PFSK-1 (cell line): ENCODE data around the gene OGA.

Source experiments
- FOXP2 ChIP-seq: optimal IDR thresholded peaks from 2 replicates; pipeline ENCODE3; 2011; ENCODE audit warnings: borderline replicate concordance, control low read depth, inconsistent platforms; ENCODE audit not compliant: insufficient read depth; ENCODE audit errors: extremely low read length, extremely low read depth
- POLR2AphosphoS5 ChIP-seq: IDR thresholded peaks from 2 replicates; pipeline ENCODE4 v1.6.1; 2012; ENCODE audit warnings: low read depth, mild to moderate bottlenecking, control low read depth, low read length, moderate library complexity
- SIN3A ChIP-seq: IDR thresholded peaks from 2 replicates; pipeline ENCODE4 v1.6.1; 2012; ENCODE audit warnings: mild to moderate bottlenecking, low read length, moderate library complexity, borderline replicate concordance; ENCODE audit not compliant: insufficient read depth
- TAF1 ChIP-seq: IDR thresholded peaks from 2 replicates; pipeline ENCODE4 v1.6.1; 2012; ENCODE audit warnings: low read length, control low read depth, borderline replicate concordance; ENCODE audit not compliant: insufficient read depth
- TF ChIP-seq, protein P1 (sequence below), 2 experiments: IDR thresholded peaks; 2 replicates each; pipeline versions ENCODE4 v1.6.1 to v1.8.0; 2011 to 2012; ENCODE audit warnings: low read depth in 2 of 2, low read length in 2 of 2, control low read depth in 1 of 2, inconsistent platforms in 1 of 2, mild to moderate bottlenecking in 1 of 2, moderate library complexity in 1 of 2; ENCODE audit not compliant: insufficient read depth in 1 of 2

DNA sequence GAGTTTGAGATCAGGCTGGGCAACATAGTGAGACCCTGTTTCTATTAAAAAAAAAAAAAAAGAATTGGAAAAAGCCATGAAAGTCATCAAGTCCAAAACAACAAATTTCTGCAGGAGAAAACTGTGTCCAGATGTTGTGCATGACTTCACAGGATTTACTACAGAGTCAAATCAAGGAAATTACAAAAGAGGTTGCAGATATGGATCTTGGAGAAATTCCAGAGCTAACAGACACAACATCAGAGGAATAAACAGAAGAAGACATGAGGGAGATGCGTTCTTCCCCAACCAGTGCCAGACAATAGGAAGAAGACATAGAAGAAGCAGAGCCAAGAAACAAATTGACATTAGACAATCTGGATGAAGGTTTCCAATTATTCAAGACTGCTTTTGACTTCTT lies 49.7 kb upstream of the OGA start:
- TF ChIP-seq POLR2AphosphoS5: no peak
- TF ChIP-seq SIN3A: no peak
- TF ChIP-seq TAF1: no peak
- no peak for TF ChIP-seq FOXP2
- TF ChIP-seq, protein P1, sequence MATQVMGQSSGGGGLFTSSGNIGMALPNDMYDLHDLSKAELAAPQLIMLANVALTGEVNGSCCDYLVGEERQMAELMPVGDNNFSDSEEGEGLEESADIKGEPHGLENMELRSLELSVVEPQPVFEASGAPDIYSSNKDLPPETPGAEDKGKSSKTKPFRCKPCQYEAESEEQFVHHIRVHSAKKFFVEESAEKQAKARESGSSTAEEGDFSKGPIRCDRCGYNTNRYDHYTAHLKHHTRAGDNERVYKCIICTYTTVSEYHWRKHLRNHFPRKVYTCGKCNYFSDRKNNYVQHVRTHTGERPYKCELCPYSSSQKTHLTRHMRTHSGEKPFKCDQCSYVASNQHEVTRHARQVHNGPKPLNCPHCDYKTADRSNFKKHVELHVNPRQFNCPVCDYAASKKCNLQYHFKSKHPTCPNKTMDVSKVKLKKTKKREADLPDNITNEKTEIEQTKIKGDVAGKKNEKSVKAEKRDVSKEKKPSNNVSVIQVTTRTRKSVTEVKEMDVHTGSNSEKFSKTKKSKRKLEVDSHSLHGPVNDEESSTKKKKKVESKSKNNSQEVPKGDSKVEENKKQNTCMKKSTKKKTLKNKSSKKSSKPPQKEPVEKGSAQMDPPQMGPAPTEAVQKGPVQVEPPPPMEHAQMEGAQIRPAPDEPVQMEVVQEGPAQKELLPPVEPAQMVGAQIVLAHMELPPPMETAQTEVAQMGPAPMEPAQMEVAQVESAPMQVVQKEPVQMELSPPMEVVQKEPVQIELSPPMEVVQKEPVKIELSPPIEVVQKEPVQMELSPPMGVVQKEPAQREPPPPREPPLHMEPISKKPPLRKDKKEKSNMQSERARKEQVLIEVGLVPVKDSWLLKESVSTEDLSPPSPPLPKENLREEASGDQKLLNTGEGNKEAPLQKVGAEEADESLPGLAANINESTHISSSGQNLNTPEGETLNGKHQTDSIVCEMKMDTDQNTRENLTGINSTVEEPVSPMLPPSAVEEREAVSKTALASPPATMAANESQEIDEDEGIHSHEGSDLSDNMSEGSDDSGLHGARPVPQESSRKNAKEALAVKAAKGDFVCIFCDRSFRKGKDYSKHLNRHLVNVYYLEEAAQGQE (IDR thresholded peaks at IDR 0.05; ENCODE audit: insufficient read depth in 1 of 2, low read depth in 2 of 2, low read length in 2 of 2): no peak
